Astrocyte (in vitro differentiated cells and primary cell): Measurements from ENCODE around the gene OVOL2. TPM values are rescaled to one million over a fixed set of nuclear protein-coding genes. Genes with fewer than 3 reads are reported as not detected.

Source experiments
- DNase-seq: peaks from one replicate; pipeline ENCODE4 v3.0.0-alpha.2; 2010; ENCODE audit warnings: low read depth
- FAIRE-seq: peaks from 2 replicates; lab custom pipeline; 2011; peaks lifted over from hg19 to GRCh38; lab: Jason Lieb, UNC
- H2AFZ ChIP-seq: 2 replicates; pipeline ENCODE4 v1.6.0; 2012; ENCODE audit warnings: low read depth, low read length, inconsistent platforms
- H3K27ac ChIP-seq: 2 replicates; pipeline ENCODE4 v1.5.1; 2011; ENCODE audit warnings: low read depth, low read length, inconsistent platforms
- H3K27me3 ChIP-seq: 2 replicates; pipeline ENCODE4 v1.6.0; 2011; ENCODE audit warnings: low read length, inconsistent platforms; ENCODE audit not compliant: insufficient read depth
- H3K36me3 ChIP-seq: 2 replicates; pipeline ENCODE4 v1.5.1; 2011; ENCODE audit warnings: low read length, inconsistent platforms; ENCODE audit not compliant: insufficient read depth
- H3K4me1 ChIP-seq: 2 replicates; pipeline ENCODE4 v1.5.1; 2011; ENCODE audit warnings: low read length, inconsistent platforms; ENCODE audit not compliant: insufficient read depth
- H3K4me2 ChIP-seq: 2 replicates; pipeline ENCODE4 v1.6.0; 2012; ENCODE audit warnings: low read length, inconsistent platforms
- H3K4me3 ChIP-seq: 2 replicates; pipeline ENCODE4 v1.5.1; 2011; ENCODE audit warnings: low read depth, mild to moderate bottlenecking, low read length, inconsistent platforms; ENCODE audit not compliant: insufficient read depth
- H3K79me2 ChIP-seq: 2 replicates; pipeline ENCODE4 v1.6.0; 2012; ENCODE audit warnings: mild to moderate bottlenecking, low read length, inconsistent platforms; ENCODE audit not compliant: insufficient read depth
- H3K9ac ChIP-seq: 2 replicates; pipeline ENCODE4 v1.6.0; 2012; ENCODE audit warnings: mild to moderate bottlenecking, low read length, inconsistent platforms
- H3K9me3 ChIP-seq: 2 replicates; pipeline ENCODE4 v1.5.1; 2012; ENCODE audit warnings: low read depth, mild to moderate bottlenecking, low read length, inconsistent platforms; ENCODE audit not compliant: insufficient read depth
- H4K20me1 ChIP-seq: 2 replicates; pipeline ENCODE4 v1.6.0; 2012; ENCODE audit warnings: low read length, inconsistent platforms; ENCODE audit not compliant: insufficient read depth
- H3K27ac Mint-ChIP-seq: one replicate; pipeline ENCODE4 v1.8.0; 2021; ENCODE audit warnings: mild to moderate bottlenecking, mixed read lengths; ENCODE audit not compliant: unreplicated experiment
- H3K27me3 Mint-ChIP-seq: one replicate; pipeline ENCODE4 v1.8.0; 2021; ENCODE audit warnings: low read depth, mixed read lengths; ENCODE audit not compliant: unreplicated experiment
- H3K36me3 Mint-ChIP-seq: one replicate; pipeline ENCODE4 v1.8.0; 2021; ENCODE audit warnings: low read depth, mixed read lengths; ENCODE audit not compliant: unreplicated experiment
- H3K4me1 Mint-ChIP-seq: one replicate; pipeline ENCODE4 v1.8.0; 2021; ENCODE audit warnings: low read depth, mixed read lengths; ENCODE audit not compliant: unreplicated experiment
- H3K4me3 Mint-ChIP-seq: one replicate; pipeline ENCODE4 v1.8.0; 2021; ENCODE audit warnings: mild to moderate bottlenecking, moderate library complexity, mixed read lengths; ENCODE audit not compliant: unreplicated experiment
- H3K9me3 Mint-ChIP-seq: one replicate; pipeline ENCODE4 v1.8.0; 2021; ENCODE audit warnings: mild to moderate bottlenecking, mixed read lengths; ENCODE audit not compliant: unreplicated experiment
- EZH2 ChIP-seq: IDR thresholded peaks from 2 replicates; pipeline ENCODE4 v1.6.1; 2012; ENCODE audit warnings: mild to moderate bottlenecking, low read length, inconsistent platforms; ENCODE audit not compliant: insufficient read depth
- total RNA-seq: library from RNA; stranded (reverse); gene quantifications from 2 replicates; pipeline ENCODE4 v1.2.1, GENCODE V29; 2021
- TF ChIP-seq, protein P1 (sequence below): IDR thresholded peaks from 2 replicates; pipeline ENCODE4 v1.5.1; 2011; ENCODE audit warnings: low read depth, mild to moderate bottlenecking, inconsistent platforms, low read length, moderate library complexity; ENCODE audit not compliant: insufficient read depth

Gene OVOL2
- total RNA-seq, 1 donor from 2014 or later, result 0.57 TPM

DNA sequence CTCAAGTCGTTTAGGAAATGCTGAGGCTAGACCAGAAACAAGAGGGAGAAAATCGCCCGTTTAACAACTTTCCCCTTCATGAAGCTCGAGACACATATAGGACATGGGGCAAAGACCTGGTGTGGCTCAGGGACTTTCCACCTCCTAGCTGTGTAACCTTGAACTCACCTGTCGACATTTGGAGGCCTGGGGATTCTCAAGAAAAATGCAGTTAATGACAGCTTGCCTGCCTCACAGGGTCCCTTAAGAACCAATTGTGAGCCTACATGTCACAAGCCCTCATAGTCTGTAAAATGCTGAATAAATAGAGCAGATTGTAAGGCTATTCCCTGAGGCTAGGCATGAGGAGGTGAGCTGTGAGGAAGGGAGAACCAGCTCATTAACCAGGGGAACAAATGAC, 53.8 kb downstream of the OVOL2 start:
- Mint-ChIP-seq H3K9me3 (no peaks in the 10 kb centered on the region), H3K4me1 (peaks cover 6% of the 10 kb centered on the region), H3K4me3 (no peak overlapping the region), H3K36me3 (no peaks in the 10 kb centered on the region), H3K27ac (no peak overlapping the region), H3K27me3 (no peaks in the 10 kb centered on the region)
- no peaks in the 10 kb centered on the region for H4K20me1 ChIP-seq
- no peak overlapping the region for H3K4me3 ChIP-seq
- H3K27ac ChIP-seq, result no peak overlapping the region
- no peaks in the 10 kb centered on the region for H3K36me3 ChIP-seq
- H3K27me3 ChIP-seq, result no peaks in the 10 kb centered on the region
- H3K4me1 ChIP-seq, result peaks cover 7% of the 10 kb centered on the region
- DNase-seq (no peak), FAIRE-seq (no peak)
- no peak overlapping the region for H2AFZ ChIP-seq
- no peaks in the 10 kb centered on the region for H3K79me2 ChIP-seq
- H3K4me2 ChIP-seq, result no peak overlapping the region
- H3K9me3 ChIP-seq, result no peaks in the 10 kb centered on the region
- H3K9ac ChIP-seq, result no peak overlapping the region
- TF ChIP-seq, protein P1, sequence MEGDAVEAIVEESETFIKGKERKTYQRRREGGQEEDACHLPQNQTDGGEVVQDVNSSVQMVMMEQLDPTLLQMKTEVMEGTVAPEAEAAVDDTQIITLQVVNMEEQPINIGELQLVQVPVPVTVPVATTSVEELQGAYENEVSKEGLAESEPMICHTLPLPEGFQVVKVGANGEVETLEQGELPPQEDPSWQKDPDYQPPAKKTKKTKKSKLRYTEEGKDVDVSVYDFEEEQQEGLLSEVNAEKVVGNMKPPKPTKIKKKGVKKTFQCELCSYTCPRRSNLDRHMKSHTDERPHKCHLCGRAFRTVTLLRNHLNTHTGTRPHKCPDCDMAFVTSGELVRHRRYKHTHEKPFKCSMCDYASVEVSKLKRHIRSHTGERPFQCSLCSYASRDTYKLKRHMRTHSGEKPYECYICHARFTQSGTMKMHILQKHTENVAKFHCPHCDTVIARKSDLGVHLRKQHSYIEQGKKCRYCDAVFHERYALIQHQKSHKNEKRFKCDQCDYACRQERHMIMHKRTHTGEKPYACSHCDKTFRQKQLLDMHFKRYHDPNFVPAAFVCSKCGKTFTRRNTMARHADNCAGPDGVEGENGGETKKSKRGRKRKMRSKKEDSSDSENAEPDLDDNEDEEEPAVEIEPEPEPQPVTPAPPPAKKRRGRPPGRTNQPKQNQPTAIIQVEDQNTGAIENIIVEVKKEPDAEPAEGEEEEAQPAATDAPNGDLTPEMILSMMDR, result no peak
- no peak for TF ChIP-seq EZH2

DNA sequence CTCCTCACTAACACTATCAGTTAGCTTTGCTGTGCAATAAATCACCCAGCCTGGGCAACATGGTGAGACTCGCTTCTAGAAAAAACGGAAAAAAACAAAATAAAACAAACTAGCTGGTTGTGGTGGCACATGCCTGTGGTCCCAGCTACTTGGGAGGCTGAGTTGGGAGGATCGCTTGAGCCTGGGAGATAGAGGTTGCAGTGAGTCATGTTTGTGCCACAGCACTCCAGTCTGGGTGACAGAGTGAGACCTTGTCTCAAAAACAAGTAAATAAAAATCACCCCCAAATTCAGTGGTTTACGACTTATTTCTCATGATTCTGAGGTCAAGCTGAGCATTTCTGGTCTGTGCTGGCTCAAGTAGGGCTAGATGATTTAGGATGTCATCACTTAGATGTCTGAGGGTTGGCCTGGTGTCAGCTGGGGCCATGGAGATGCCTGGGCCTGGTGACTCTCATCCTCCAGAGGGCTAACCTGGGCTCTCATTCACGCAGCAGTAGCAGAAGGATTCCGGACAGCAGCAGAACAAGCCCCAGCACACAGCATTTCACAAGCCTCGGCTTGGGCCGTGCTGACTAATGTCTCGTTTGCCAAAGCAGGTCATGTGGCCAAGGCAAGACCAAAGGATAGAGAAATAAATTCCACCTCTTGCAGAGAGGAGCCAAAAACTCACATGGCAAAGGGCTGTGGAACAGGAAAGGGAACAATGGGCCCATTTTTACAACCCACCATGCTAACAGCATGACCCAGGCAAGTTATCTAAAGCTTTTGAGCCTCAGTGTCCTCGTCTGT, 56.4 kb downstream of the OVOL2 start:
- H4K20me1 ChIP-seq, result no peaks in the 10 kb centered on the region
- peak overlapping the region; percentile 39 for H2AFZ ChIP-seq
- H3K36me3 Mint-ChIP-seq, result no peaks in the 10 kb centered on the region
- no peak overlapping the region for H3K4me3 Mint-ChIP-seq
- FAIRE-seq (no peak), DNase-seq (peak; percentile 73)
- H3K4me1 Mint-ChIP-seq, result peaks cover 6% of the 10 kb centered on the region
- no peaks in the 10 kb centered on the region for H3K27me3 ChIP-seq
- H3K4me1 ChIP-seq, result peaks cover 9% of the 10 kb centered on the region
- no peaks in the 10 kb centered on the region for H3K9me3 Mint-ChIP-seq
- H3K9ac ChIP-seq, result no peak overlapping the region
- H3K27ac Mint-ChIP-seq, result no peak overlapping the region
- H3K36me3 ChIP-seq, result no peaks in the 10 kb centered on the region
- no peak for TF ChIP-seq EZH2
- TF ChIP-seq, protein P1, result no peak
- no peak overlapping the region for H3K27ac ChIP-seq
- no peak overlapping the region for H3K4me3 ChIP-seq
- H3K79me2 ChIP-seq, result no peaks in the 10 kb centered on the region
- H3K27me3 Mint-ChIP-seq, result peaks cover 4% of the 10 kb centered on the region
- H3K4me2 ChIP-seq, result no peak overlapping the region
- H3K9me3 ChIP-seq, result no peaks in the 10 kb centered on the region

DNA sequence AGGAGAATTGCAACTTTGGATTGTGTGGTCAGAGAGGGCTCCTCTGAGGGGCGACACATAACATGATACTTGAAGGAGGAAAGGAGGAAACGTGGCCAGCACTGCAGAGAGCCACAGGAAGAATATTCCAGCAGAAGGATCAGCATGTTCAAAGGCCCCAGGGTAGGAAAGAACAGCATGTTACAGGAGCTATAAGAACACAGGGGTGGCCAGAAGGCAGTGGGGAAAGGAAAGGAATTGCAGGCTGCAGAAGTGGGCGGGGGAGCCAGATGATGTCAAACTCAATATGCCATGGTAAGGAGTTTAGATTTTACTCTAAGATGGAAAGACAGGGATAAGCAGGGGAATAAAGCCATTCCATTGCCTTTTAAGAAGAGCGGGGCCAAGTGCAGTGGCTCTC, 58.1 kb downstream of the OVOL2 start:
- peaks cover 4% of the 10 kb centered on the region for H3K27me3 Mint-ChIP-seq
- H3K9me3 Mint-ChIP-seq, result no peaks in the 10 kb centered on the region
- H3K27me3 ChIP-seq, result no peaks in the 10 kb centered on the region
- no peak for TF ChIP-seq EZH2
- TF ChIP-seq, protein P1, result no peak
- H3K9me3 ChIP-seq, result no peaks in the 10 kb centered on the region
- no peak overlapping the region for H3K4me3 Mint-ChIP-seq
- H3K4me1 Mint-ChIP-seq, result peaks cover 6% of the 10 kb centered on the region
- no peak overlapping the region for H3K27ac Mint-ChIP-seq
- H3K79me2 ChIP-seq, result no peaks in the 10 kb centered on the region
- no peaks in the 10 kb centered on the region for H3K36me3 Mint-ChIP-seq
- FAIRE-seq, result no peak
- no peak overlapping the region for H3K4me2 ChIP-seq
- DNase-seq, result no peak
- peaks cover 10% of the 10 kb centered on the region for H3K4me1 ChIP-seq
- no peak overlapping the region for H3K4me3 ChIP-seq
- H3K36me3 ChIP-seq, result no peaks in the 10 kb centered on the region
- H3K27ac ChIP-seq, result no peak overlapping the region
- H3K9ac ChIP-seq, result no peak overlapping the region
- H2AFZ ChIP-seq, result no peak overlapping the region
- H4K20me1 ChIP-seq, result no peaks in the 10 kb centered on the region
